Measurements from ENCODE around the gene S100A4. TPM values are rescaled to one million over a fixed set of nuclear protein-coding genes. Genes with fewer than 3 reads are reported as not detected.

S100A4 gene
- total and polyA plus RNA-seq, 7 donors, result 27.0 to 155 (median 54.7) TPM

- TF ChIP-seq, protein P1, sequence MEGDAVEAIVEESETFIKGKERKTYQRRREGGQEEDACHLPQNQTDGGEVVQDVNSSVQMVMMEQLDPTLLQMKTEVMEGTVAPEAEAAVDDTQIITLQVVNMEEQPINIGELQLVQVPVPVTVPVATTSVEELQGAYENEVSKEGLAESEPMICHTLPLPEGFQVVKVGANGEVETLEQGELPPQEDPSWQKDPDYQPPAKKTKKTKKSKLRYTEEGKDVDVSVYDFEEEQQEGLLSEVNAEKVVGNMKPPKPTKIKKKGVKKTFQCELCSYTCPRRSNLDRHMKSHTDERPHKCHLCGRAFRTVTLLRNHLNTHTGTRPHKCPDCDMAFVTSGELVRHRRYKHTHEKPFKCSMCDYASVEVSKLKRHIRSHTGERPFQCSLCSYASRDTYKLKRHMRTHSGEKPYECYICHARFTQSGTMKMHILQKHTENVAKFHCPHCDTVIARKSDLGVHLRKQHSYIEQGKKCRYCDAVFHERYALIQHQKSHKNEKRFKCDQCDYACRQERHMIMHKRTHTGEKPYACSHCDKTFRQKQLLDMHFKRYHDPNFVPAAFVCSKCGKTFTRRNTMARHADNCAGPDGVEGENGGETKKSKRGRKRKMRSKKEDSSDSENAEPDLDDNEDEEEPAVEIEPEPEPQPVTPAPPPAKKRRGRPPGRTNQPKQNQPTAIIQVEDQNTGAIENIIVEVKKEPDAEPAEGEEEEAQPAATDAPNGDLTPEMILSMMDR (IDR thresholded peaks at IDR 0.05), result no peak
- Histone ChIP-seq H3K36me3 (ENCODE audit: insufficient read depth in 1 of 2, low read depth in 1 of 2) (no peaks in the 10 kb centered on the region), H3K4me1 (peaks cover 4% of the 10 kb centered on the region), H3K4me3 (no peak overlapping the region), H3K27me3 (ENCODE audit: insufficient read depth in 3 of 3, low read length in 2 of 3) (no peaks in the 10 kb centered on the region), H3K27ac (no peak overlapping the region), H3K9me3 (no peaks in the 10 kb centered on the region)
- WGBS, 3 donors, result 43 to 47% (median 44%) methylated on average over 3 of the region's 3 CpGs
- ATAC-seq (peak in 1 of 4 donors; percentile 11), DNase-seq (no peak)
- intact Hi-C loops (cut with DNase I), result loop anchor here (5.0 to 10.0 kb wide), 2 partner anchors 104 to 232 kb away; partner anchors contain the start of gene S100A14 (in 2 of the 2)
Measured at GRCh38 chr1:153513023-153513422, 32.6 kb downstream of the S100A4 start.

GRCh38 chr1:153510984-153511410, 34.6 kb downstream of the S100A4 start:
- DNase-seq (peak; percentile 82 to 89), ATAC-seq (peak; percentile 82 to 88 (median 85))
- no peak overlapping the region for H3K27ac ChIP-seq

GRCh38 chr1:153509729-153510354, 35.8 kb downstream of the S100A4 start:
- WGBS, 3 donors, result 66 to 76% (median 71%) methylated on average over 4 of the region's 4 CpGs
- DNase-seq, result peak in 1 of 2 donors; percentile 63
- intact Hi-C loops (cut with DNase I), result loop anchor here (2.0 to 10.0 kb wide), 5 partner anchors 57 to 927 kb away; partner anchors contain the start of gene S100A14 (in 2 of the 2)

More at GRCh38 chr1:153510984-153511410, 34.6 kb downstream of the S100A4 start:
- Histone ChIP-seq H3K27me3 (ENCODE audit: insufficient read depth in 3 of 3, low read length in 2 of 3) (no peaks in the 10 kb centered on the region), H3K4me1 (peaks cover 14% of the 10 kb centered on the region), H3K9me3 (no peaks in the 10 kb centered on the region), H3K36me3 (ENCODE audit: insufficient read depth in 1 of 2, low read depth in 1 of 2) (no peaks in the 10 kb centered on the region), H3K4me3 (no peak overlapping the region)
- TF ChIP-seq, protein P1 (IDR thresholded peaks at IDR 0.05), result peak; percentile 92
- WGBS, 3 donors, result 0 to 1% (median 1%) methylated on average over 7 of the region's 7 CpGs
- intact Hi-C loops (cut with DNase I), result loop anchor here (1.0 to 10.0 kb wide), 4 partner anchors 56 to 234 kb away; partner anchors contain the start of gene S100A14 (in 2 of the 2)

GRCh38 chr1:153509036-153509435, 36.6 kb downstream of the S100A4 start:
- ATAC-seq (no peak), DNase-seq (no peak)
- intact Hi-C loops (cut with DNase I), result loop anchor here in 1 of 2 donors (5.0 kb wide), 2 partner anchors 238 to 928 kb away; no protein-coding TSS in a partner anchor
- Histone ChIP-seq H3K27ac (no peak overlapping the region), H3K4me1 (peaks cover 14% of the 10 kb centered on the region), H3K36me3 (ENCODE audit: insufficient read depth in 1 of 2, low read depth in 1 of 2) (no peaks in the 10 kb centered on the region), H3K27me3 (ENCODE audit: insufficient read depth in 3 of 3, low read length in 2 of 3) (no peaks in the 10 kb centered on the region), H3K9me3 (no peaks in the 10 kb centered on the region), H3K4me3 (no peak overlapping the region)
- TF ChIP-seq, protein P1 (IDR thresholded peaks at IDR 0.05), result no peak
- WGBS, 3 donors, result 88 to 89% (median 88%) methylated on average over 3 of the region's 3 CpGs

More at GRCh38 chr1:153509729-153510354, 35.8 kb downstream of the S100A4 start:
- no peaks in the 10 kb centered on the region for H3K9me3 ChIP-seq
- ATAC-seq, result peak in 1 of 4 donors; percentile 33
- no peaks in the 10 kb centered on the region for H3K36me3 ChIP-seq (ENCODE audit: insufficient read depth in 1 of 2, low read depth in 1 of 2)
- H3K27me3 ChIP-seq (ENCODE audit: insufficient read depth in 3 of 3, low read length in 2 of 3), result no peaks in the 10 kb centered on the region
- no peak overlapping the region for H3K27ac ChIP-seq
- peaks cover 14% of the 10 kb centered on the region for H3K4me1 ChIP-seq
- TF ChIP-seq, protein P1 (IDR thresholded peaks at IDR 0.05), result peak; percentile 49
- H3K4me3 ChIP-seq, result no peak overlapping the region
